GM19463 (cell line): Measurements from ENCODE around the gene UBE2G1.

Experiments used
- ATAC-seq: cut with Tn5 transposase; IDR thresholded peaks from one replicate; pipeline ENCODE4 v1.9.1; 2021; ENCODE audit warnings: mild to moderate bottlenecking, moderate library complexity; ENCODE audit not compliant: unreplicated experiment

The UBE2G1 gene

GRCh38 chr17:4340914-4341615 is 25.4 kb downstream of the UBE2G1 start:
- no peak for ATAC-seq

DNA sequence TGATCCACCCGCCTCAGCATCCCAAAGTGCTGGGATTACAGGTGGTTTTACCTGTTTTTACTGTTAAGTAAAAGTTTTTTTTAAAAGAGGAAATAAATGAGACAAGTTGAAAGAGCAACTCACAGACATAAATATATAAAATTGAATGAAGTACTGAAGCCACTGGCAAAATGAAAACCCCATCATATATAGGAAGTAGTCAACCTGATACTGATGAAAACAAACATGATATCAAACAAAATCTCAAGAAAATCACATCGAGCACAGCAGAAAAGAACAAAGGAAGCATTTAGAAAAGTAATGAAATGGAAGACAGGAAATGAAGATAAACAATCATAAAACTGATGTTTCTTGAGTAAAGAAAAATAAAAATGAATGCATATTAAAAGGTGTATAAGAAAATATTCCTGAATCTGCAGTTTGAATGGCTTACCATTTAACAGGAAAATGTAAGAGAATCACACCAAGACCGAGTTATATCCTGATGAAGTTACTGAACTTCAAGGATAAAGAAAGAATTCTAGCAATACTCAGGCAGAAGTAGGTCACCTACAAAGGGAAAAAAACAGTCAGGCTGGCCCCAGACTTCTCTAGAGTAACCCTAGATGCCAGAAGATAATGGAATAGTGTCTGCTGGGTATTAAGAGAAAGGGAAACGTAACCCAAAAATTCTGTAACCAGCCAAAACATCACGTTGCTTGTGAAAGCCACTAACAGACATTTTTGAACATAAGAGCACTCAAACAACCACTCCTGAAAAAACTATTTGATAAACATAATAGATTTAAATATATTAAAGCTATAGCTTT is 31.5 kb downstream of the UBE2G1 start:
- ATAC-seq: no peak

DNA sequence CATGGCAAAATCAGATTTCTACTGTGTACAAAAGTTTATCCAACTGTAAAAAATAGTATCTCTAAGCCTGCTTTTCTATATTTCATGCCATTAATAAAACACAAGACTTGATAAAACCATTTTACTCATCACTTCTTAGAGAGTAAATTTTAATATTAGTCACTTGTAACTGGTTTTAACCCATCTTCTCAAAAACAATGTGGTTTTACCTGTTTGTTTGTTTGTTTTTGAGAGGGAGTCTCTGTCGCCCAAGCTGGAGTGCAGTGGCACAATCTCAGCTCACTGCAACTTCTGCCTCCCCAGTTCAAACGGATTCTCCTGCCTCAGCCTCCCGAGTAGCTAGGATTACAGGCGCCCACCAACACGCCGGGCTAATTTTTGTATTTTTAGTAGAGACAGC is 32.1 kb downstream of the UBE2G1 start:
- ATAC-seq: no peak

GRCh38 chr17:4333041-4333440 is 33.4 kb downstream of the UBE2G1 start:
- ATAC-seq: no peak

DNA sequence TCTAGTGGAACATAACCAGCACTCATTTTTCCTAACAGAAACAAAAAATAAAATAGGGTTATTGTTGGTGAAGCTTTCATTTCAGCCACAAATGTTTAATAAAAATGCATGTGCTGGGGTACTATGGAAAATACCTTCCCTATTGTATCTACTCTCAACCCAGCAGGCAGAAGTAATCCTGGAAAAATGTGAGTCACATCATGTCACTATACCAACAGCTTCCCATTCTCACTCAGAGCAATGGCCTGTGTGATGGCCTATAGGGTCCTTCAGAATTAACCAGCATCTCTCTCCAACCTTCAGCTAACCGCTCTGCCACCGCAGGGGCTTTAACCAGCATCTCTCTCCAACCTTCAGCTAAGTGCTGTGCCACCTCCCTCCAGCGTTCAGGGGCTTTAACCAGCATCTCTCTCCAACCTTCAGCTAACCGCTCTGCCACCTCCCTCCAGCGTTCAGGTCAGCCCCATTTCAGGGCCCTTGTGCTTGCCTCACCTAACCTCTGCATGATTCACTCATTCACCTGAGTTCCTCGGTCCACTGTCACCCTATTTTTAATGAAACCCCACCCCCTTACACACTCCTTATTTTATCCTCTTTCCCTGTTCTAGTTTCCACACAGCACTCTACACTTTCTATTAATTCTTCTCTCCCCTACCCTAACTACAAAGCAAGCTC is 34.0 kb downstream of the UBE2G1 start:
- ATAC-seq: no peak

- ATAC-seq: no peak
These were observed 34.9 kb downstream of the UBE2G1 start for GRCh38 chr17:4331614-4332013.

DNA sequence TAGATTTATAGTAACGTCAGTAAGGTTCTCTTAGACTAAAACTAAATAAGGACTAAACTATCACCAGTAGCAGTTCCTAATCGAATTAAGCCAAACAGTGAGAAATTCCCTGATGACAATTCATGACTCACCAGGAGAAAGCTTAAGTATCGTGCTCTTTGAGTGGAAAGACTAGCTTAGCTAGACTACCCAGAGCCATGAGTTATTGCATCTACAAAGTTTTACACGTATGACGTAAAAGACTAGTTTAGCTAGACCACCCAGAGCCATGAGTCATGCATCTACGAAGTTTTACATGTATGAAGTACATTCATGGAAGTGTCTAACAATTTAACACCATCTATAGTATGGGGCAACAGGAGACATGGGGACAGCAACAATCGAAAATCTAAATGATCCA is 36.6 kb downstream of the UBE2G1 start:
- ATAC-seq: no peak

DNA sequence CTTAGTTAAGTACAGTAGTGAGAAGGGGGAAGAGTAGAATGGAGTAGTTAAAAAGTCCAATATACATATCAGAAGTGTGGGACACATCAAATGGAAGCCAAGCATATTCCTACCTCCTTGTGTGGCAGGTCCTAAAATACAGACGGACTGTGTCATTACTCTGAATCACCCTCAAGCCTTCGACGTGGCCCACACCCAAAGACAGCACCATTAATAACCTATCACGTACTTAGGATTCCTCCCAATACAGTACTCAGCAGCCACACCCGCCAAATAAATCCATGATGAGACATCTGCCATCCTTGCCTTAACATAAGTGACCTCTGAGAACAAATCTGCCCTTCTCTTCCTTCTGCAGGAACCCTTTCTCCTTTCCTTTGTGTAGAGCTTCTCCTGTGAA is 38.9 kb downstream of the UBE2G1 start:
- no peak for ATAC-seq

GRCh38 chr17:4326608-4327007 is 39.9 kb downstream of the UBE2G1 start:
- no peak for ATAC-seq

GRCh38 chr17:4326112-4326511 is 40.4 kb downstream of the UBE2G1 start:
- no peak for ATAC-seq

DNA sequence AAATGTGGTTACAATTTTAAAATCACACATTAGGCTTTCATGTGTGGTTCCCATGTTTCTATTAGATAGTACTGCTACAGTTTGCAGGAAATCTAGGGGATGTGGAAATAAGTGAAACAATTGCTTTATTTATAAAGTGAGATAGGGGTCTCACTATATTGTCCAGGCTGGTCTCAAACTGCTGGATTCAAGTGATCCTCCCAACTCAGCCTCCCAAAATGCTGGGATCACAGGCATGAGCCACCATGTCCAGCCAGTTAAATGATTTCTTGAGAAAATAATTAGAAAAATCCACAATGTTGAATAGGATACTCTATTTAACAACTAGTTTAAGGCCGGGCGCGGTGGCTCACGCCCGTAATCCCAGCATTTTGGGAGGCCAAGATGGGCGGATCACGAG is 42.0 kb downstream of the UBE2G1 start:
- no peak for ATAC-seq

- ATAC-seq: no peak
These were observed 47.3 kb downstream of the UBE2G1 start for GRCh38 chr17:4319221-4319620.

DNA sequence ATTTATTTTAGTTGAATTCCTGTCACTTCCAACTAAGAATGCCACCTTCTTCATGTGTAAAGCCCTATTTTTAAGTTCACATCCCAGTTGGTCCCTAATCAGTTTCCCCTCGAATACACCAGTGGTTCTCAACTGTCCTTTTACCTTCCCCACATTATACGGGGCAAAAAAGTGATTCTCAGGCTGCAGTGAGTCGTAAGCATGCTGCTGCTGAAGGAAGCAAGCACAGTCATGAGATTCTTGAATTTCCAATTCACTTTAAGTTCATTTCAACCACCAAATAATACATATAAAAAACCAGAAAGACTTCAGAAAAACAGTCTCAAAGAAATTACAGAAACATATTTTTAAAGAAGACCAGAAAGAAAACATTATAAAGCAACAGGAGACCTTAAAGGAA is 47.9 kb downstream of the UBE2G1 start:
- no peak for ATAC-seq

DNA sequence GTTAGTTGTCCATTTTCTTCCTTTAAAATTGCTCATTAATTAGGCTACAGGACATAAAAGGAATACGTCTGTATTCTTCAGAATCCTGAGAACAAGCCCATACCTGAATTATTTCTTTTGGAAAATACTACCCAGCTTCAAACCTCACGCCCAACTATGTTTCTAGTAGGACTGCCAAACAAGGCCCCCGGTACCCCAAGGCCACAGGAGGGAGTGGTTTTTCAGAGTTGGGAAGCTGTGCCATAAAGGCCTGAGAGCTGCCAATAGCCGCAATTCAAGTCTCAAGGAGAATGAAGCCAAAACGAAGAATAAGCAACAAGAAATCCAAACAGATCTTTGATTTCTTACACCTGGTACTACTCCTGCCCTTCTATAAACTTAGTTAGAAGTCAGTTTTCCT is 48.3 kb downstream of the UBE2G1 start:
- no peak for ATAC-seq

DNA sequence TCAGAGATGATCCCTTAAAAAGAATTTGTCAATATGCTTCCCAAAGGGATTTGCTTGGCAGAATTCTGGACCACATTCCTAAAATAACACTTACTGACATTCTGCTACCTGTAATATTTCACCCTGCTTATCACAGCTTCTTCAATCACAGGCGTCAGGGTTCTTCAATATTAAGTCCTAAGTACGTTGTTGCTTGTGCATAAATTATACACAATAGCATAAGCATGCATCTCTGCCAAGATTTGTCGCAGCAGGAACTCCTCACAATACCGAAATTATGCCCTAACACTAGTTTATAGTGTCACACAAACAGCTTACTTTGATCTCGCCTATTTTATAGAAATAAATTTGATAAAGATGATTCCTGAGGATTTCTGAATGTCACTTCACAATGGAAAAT is 48.9 kb downstream of the UBE2G1 start:
- no peak for ATAC-seq

DNA sequence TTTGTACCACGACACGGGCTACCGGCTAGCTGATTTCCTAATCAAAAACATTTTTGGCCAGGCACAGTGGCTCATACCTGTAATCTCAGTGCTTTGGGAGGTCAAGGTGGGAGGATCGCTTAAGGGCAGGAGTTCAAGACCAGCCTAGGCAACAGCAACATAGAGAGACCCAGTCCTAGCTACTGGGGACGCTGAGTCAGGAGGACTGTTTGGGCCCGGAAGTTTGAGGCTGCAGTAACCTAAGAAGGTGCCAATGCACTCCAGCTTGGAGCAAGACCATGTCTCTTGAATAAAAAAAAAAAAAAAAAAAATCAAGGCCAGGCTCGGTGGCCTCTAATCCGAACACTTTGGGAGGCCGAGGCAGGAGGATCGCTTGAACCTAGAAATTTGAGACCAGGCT is 49.8 kb downstream of the UBE2G1 start:
- no peak for ATAC-seq

DNA sequence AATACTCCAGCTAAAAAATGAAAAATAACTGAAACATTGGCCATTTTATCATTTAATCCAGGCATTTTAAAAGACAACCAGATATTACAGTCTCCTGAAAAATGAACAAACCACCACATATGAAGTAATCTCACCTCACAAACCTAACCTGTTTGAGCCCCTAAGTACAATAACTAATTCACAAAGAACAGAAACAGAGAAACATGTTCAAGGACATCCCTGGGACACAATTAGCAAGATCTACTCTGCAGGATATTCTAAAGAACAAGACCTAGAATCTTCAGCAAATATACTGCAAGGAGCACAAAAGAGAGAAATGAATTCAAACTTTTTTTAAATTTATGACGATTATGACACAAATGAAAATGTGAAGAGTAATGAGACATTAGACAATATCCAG is 51.9 kb downstream of the UBE2G1 start:
- ATAC-seq: no peak

- ATAC-seq: no peak
These were observed 52.3 kb downstream of the UBE2G1 start for GRCh38 chr17:4314179-4314578.

DNA sequence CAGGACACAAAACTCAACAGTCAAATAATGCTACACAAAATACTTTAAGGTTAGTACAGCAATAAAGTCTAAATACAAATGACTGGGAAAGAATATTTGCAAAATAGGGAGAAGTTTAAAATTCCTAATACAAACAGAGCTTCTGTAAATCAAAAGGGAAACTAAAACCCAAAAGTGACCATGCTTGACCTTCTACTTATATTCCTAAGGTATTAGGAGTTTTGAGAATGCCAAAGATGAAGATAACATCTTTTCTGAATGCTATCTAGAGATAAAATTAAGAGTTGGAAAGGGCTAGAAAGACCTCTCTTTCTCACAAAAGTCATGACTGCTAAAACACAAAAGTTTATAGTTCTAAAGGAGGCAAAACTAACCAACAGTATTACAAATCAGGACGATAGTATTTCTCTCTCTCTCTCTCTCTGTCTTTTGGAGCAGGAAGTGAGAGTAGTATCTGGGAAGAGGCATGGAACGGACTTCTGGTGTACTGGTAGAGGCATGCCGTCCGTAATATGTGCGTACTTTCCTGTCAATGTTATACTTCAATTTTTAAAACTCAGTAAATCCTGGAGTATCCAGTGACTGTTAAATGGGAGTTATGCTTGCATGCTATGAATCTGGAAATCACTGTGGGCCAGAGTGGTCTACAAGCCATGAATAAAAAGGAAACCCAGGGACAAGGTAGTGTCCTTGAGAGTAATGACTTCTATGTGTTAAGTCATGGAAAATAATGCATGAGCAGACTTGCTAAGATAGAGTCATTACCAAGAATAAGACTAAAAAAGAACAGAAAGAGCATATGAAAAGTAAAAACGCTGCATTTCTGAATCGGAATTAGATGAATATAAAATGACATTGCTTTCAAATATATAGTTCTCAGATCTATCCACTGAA is 53.0 kb downstream of the UBE2G1 start:
- no peak for ATAC-seq

- no peak for ATAC-seq
These were observed 56.0 kb downstream of the UBE2G1 start for GRCh38 chr17:4310354-4311060.
